Cardiac septum (tissue), 1 donor: Measurements from ENCODE around the gene AMD1. TPM values are rescaled to one million over a fixed set of nuclear protein-coding genes. Genes with fewer than 3 reads are reported as not detected.
"Not testable (repeated sequence)": the region's sequence is repeated elsewhere in the genome, so short reads cannot be mapped to it uniquely, and the experiment has no call there.

Experiments
- DNase-seq: peaks from one replicate; pipeline ENCODE4 v3.0.0-alpha.2; 2020; ENCODE audit warnings: low spot score
- intact Hi-C: fragments of 100-400 bp; cut with DNase I; formaldehyde crosslinking; loops from one replicate; pipeline ENCODE4 v1.14.0; 2022
- total RNA-seq: library from RNA; stranded (reverse); fragmentation: NEBNext Ultra II Directional; extraction: Animal tissue kit (Norgen Biotek cat#: 25700); gene quantifications from one replicate; pipeline ENCODE4 v1.2.1, GENCODE V29; 2021
- donor health status: DM: no; HTN: no; CAD: no.

The AMD1 gene
- total RNA-seq, 1 donor from 2014 or later: 46.0 TPM

- intact Hi-C loops: no loop called here
- no peak for DNase-seq
Measured at GRCh38 chr6:110902091-110902490, 27.5 kb downstream of the AMD1 start.

- DNase-seq, intact Hi-C loops: not testable (repeated sequence)
Measured at GRCh38 chr6:110906273-110906672, 31.7 kb downstream of the AMD1 start.

- DNase-seq: no peak
- intact Hi-C loops: no loop called here
Measured at GRCh38 chr6:110930781-110931180, 56.2 kb downstream of the AMD1 start.

DNA sequence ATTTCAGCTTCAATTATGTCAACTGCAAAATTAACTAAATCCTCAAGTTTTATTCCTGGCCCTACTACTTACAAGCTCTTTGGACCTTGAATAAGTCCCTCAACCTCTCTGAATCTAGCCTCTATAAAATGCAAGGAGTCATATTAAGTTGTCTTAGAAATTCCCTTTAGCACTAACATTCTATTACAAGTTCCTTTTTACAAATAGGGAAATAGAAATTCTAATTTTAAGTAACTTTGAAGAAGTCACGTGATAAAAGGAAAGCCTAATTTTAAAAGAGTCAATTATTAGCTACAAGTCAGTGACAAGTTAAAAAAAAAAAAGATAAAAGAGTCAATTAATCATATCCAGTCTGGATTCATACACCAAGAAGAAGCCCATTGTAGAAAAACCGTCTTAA lies 59.3 kb downstream of the AMD1 start:
- intact Hi-C loops: no loop called here
- no peak for DNase-seq

GRCh38 chr6:110934381-110934898 lies 59.9 kb downstream of the AMD1 start:
- no peak for DNase-seq
- intact Hi-C loops: no loop called here

DNA sequence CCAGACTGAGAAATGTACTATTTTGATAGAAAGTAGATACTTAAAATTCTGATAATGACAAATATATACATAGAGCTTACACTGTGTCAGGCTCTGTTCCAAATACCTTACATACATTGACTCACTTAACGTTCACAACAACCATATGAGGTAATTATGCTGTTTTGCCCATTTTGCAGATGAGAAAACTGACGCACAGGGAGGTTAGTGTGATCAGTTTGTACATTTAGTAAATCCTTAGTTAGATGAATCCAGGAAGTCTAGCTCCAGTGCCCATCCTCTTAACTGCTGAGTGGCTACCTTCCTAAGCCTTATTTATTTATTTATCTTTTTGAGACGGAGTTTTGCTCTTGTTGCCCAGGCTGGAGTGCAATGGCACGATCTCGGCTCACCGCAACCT lies 60.6 kb downstream of the AMD1 start:
- intact Hi-C loops: no loop called here

GRCh38 chr6:110938171-110938570 lies 63.6 kb downstream of the AMD1 start:
- intact Hi-C loops: no loop called here
- no peak for DNase-seq

More for the DNA sequence above, 60.6 kb downstream of the AMD1 start:
- no peak for DNase-seq

DNA sequence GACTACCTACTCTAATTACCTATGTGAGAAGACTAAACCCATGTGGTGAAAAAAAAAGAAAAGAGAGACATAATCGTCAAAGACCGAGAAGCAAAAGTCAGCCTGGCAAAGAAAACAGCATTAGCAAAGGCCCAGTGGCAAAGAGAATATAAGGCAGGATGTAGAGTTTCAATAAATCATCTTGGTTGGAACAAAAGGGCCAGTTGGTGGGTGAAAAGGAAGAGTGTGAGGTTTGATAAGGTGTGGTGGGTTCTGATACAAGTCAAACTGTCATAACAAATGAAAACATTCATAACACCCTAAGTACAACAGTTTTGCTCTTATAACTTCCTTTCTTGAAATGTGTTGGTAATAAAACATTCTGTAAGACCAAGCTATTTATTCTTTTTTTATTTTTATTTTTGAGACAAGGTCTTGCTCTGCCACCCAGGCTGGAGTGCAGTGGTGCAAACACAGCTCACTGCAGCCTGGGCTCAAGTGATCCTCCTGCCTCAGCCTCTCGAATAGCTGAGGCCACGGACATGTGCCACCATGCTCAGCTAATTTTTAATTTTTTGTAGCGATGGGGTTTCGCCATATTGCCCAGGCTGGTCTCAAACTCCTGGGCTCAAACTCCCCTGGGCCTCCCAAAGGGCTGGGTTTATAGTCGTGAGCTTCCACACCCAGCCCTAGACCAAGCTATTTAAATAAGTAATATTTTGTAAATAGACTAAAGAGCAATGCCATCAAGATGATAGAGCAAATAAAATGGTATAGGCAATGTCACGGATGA lies 65.0 kb downstream of the AMD1 start:
- intact Hi-C loops: no loop called here

GRCh38 chr6:110944681-110945151 lies 70.1 kb downstream of the AMD1 start:
- intact Hi-C loops: no loop called here
- DNase-seq: no peak

More for the DNA sequence above, 65.0 kb downstream of the AMD1 start:
- no peak for DNase-seq

Other genes starting within 250 kb of the AMD1 start
- 8.3 TPM for gene CDK19, start 59.3 kb upstream of the AMD1 start, total RNA-seq
- 96.6 TPM for gene GTF3C6, start 83.9 kb downstream of the AMD1 start, total RNA-seq
- gene RPF2, start 107.3 kb downstream of the AMD1 start, total RNA-seq: 19.9 TPM
- gene SLC16A10, start 212.7 kb downstream of the AMD1 start, total RNA-seq: 5.0 TPM